IPS DF 6.9 (cell line): ENCODE measurements around the gene TMEM184A.

Source experiments
- DNase-seq: peaks from one replicate; pipeline ENCODE4 v3.0.0-alpha.2; 2013; ENCODE audit warnings: low read depth, low spot score
- H3K27ac ChIP-seq: one replicate; pipeline ENCODE4 v1.5.1; 2013; ENCODE audit warnings: low read length, control low read depth
- H3K27me3 ChIP-seq: 2 replicates; pipeline ENCODE4 v1.6.1; 2013; ENCODE audit warnings: mild to moderate bottlenecking, low read length; ENCODE audit not compliant: control insufficient read depth, insufficient read depth
- H3K36me3 ChIP-seq: 2 replicates; pipeline ENCODE4 v1.6.1; 2013; ENCODE audit warnings: low read length; ENCODE audit not compliant: control insufficient read depth, insufficient read depth
- H3K4me1 ChIP-seq: 2 replicates; pipeline ENCODE4 v1.6.1; 2013; ENCODE audit warnings: low read length; ENCODE audit not compliant: control insufficient read depth, insufficient read depth
- H3K4me3 ChIP-seq: 2 replicates; pipeline ENCODE4 v1.5.1; 2013; ENCODE audit warnings: mild to moderate bottlenecking, low read length
- H3K9me3 ChIP-seq: 2 replicates; pipeline ENCODE4 v1.6.1; 2013; ENCODE audit warnings: low read length, inconsistent platforms; ENCODE audit not compliant: control insufficient read depth, insufficient read depth
- WGBS: extraction: QIAGEN DNeasy Blood & Tissue Kit; methylation state at CpG from one replicate; pipeline ENCODE4 v1.1.7; 2013; ENCODE audit warnings: mixed read lengths, missing lambda C conversion rate; ENCODE audit not compliant: insufficient read length, insufficient coverage; 5-methylcytosine and 5-hydroxymethylcytosine counted together

TMEM184A gene

DNA sequence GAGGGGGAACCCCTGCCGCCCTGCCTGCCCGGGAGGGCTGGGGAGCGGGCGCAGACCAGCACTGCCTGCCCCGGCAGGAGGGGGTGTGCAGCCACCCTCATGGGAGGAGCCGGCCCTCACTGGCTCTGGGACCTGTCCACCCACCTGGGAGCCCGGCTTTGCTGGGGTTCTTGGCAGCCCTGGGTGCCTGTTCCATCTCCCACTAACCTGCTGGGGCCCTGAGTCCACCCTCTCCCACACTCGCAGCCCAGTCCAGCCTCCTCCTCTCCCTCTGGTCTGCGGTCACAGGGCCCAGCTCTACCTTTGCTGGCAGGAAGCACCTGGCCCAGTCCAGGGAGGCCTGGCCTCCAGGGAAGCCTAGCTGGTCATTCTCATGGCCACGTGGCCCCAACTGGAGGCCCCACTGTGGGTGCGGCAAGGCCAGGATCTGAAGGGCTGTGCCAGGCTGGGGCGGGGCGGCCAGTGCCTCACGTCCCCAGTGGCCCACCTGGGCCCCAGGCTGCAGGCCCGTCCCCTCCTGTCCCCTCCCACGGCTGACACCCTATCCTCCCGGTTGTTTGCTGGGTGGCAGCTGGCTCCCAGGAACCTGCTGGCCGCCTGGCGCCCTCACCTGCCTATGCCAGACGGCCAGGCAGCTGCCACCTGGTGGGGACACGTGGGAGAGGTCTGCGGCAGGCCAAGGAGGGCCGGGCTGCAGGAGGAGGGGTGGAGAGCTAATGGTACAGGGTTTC, at the start of gene TMEM184A:
Gene TMEM184A (minus strand): TSS at position 393 of the 731 bp plus-strand sequence. CDS start 721 bp downstream, outside the sequence.
- Histone ChIP-seq H3K4me1 (peaks cover 7% of the 10 kb centered on the region; the same call in 1 of the 2 replicates), H3K36me3 (no peaks in the 10 kb centered on the region; the same call in 1 of the 2 replicates), H3K27me3 (no peaks in the 10 kb centered on the region), H3K4me3 (no peak within 1 kb of the TSS), H3K9me3 (no peaks in the 10 kb centered on the region), H3K27ac (no peak within 1 kb of the TSS)
- no CpG with 5 or more reads among the region's 23 CpGs for WGBS
- no peak for DNase-seq

DNA sequence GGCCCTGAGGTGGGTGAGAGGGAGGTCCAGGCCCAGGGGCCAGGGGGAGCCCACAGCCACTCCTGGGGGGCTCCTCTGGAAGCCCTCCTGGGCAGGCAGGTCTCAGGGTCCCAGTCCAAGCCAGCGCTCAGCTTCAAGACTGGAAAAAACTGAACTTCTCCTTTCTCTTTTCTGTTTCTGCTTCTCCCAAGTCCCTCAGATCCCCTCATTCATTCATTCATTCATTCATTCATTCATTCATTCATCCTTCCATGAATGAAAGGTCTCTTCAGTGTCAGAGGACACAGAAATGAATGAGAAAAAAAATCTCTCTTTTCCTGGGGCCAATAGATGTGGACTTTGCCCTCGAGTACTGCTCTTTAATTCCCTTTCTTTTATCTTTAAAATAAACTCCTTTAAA, 48.4 kb upstream of the TMEM184A start:
- Histone ChIP-seq H3K36me3 (no peaks in the 10 kb centered on the region), H3K27me3 (no peaks in the 10 kb centered on the region; the same call in 1 of the 2 replicates), H3K9me3 (no peaks in the 10 kb centered on the region), H3K27ac (no peak overlapping the region), H3K4me3 (no peak overlapping the region), H3K4me1 (peaks cover 2% of the 10 kb centered on the region; the same call in 1 of the 2 replicates)
- no peak for DNase-seq
- WGBS: no CpG with 5 or more reads among the region's 2 CpGs

DNA sequence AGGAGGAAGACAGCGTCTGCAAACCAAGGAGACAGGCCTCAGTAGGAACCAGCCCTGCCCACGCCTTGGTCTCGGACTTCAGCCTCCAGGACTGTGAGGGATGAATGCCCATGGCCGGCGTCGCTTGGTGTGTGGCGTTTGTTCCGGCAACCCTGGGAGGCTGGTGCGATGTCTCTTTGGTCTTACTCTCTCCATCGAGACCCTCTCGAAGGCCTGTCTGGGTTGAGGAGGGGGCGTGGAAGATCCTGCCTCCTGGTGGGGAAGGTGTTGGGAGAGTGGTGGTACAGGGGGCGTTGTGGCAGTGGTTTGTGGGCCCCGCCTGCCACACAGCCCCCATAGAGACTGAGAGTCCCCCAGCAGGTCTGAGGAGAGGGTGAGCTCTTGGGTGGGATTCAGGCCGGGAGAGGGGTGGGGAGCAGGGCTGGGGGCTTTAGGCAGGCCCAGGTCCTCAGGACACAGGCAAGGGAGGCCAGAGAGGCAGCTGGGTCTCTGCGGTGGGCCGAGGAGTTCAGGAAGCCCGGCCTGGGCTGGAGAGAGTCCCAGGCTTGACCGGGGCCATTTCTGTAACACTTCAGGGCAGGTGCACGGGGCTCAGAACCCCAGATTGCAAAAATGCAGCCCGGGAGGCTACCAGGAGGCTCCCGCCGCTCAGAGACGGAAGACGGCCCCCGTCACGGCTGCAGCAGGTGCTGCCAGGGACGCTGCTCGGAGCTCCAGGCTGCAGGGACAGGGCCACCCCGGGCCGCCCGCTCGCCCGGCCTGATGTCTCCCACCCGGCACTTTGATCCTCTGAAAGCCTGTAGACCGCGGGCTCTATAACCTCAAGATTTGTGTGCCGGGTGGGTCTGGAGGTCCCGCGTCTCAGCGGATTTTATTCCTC, 47.6 kb upstream of the TMEM184A start:
- Histone ChIP-seq H3K4me1 (peaks cover 2% of the 10 kb centered on the region; the same call in 1 of the 2 replicates), H3K36me3 (no peaks in the 10 kb centered on the region), H3K4me3 (no peak overlapping the region), H3K27ac (no peak overlapping the region), H3K27me3 (no peaks in the 10 kb centered on the region; the same call in 1 of the 2 replicates), H3K9me3 (no peaks in the 10 kb centered on the region)
- no peak for DNase-seq
- WGBS: no CpG with 5 or more reads among the region's 41 CpGs

DNA sequence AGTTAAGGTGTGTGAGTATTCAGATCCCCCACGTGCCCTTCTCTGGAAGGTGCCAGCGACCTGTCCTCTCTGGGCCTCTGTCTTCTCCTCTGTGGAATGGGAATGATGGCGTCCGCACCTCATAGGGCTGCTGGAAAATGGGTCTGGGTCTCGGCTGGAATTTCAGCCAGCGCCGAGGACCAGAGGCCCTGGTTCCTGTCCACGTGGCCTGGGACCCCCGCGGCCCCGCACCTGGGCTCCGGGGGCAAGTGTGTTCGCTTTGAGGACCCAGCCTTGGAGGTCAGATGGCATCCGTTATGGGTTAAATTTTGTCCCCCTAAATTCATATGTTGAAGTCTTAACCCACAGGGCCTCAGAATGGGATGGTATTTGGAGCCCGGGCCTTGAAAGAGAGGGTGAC, 46.4 kb upstream of the TMEM184A start:
- no peak for DNase-seq
- no peaks in the 10 kb centered on the region for H3K36me3 ChIP-seq
- no peaks in the 10 kb centered on the region; the same call in 1 of the 2 replicates for H3K27me3 ChIP-seq
- H3K4me3 ChIP-seq: no peak overlapping the region
- H3K9me3 ChIP-seq: no peaks in the 10 kb centered on the region
- H3K27ac ChIP-seq: no peak overlapping the region
- no peaks in the 10 kb centered on the region for H3K4me1 ChIP-seq
- WGBS: no CpG with 5 or more reads among the region's 15 CpGs

DNA sequence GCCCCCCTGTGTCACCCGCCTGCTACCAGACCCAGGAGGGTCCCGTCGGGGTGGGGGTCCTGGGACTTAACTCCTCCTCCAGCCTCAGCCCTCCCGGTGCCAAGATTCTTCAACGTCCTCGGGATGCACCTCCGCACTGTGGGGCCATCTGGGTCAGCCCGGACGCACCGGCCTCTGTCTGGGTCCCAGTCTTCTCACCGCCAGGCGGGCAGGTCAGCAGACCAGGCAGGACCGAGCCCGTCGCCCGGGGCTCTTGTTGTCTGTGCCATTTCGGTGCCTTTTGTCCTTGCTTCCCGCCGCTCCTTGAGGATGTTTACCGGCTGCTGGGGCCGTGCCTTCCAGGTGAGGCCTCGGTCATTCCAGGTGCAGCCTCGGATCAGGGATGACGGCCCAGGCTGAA, 46.0 kb upstream of the TMEM184A start:
- no peak for DNase-seq
- Histone ChIP-seq H3K4me3 (no peak overlapping the region), H3K27ac (no peak overlapping the region), H3K4me1 (no peaks in the 10 kb centered on the region), H3K27me3 (no peaks in the 10 kb centered on the region; the same call in 1 of the 2 replicates), H3K36me3 (no peaks in the 10 kb centered on the region), H3K9me3 (no peaks in the 10 kb centered on the region)
- WGBS: no CpG with 5 or more reads among the region's 24 CpGs

DNA sequence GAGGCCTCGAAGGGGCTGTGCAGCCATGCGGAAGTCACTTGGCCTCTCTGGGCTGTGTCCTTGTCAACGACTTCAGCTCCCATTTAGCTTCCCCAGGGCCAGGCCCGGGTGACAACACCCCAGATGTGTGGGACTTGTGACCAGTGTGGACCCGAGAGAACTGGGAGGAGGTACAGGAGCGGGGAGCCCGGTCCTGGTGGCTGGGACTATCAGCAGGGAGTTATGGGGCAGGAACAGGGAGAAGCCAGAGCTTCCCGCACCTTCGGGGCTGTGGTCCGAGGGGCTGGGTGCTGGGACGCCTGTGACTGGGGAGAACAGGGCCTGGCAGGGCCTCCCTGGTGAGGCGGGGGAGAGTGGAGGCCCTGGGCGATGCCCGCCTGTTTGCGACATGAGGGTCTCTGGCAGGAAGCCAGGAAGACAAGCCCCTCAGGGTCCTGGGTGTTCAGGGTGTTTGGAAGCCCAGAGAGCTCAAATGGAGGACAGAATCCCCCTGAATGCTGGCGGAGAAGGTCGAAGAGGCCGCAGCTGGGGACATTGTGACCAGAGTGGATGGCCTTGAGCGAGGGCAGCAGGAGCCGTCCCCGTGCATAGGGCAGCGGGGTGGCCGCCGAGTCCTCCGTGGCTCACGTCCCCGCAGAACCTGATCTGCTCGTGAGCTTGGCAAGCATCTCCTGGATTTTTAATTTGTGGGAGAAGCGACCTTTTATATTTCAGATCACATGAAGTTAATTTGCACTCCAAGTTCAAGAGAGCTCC, 43.8 kb upstream of the TMEM184A start:
- no peak for DNase-seq
- no peaks in the 10 kb centered on the region for H3K36me3 ChIP-seq
- no peaks in the 10 kb centered on the region; the same call in 1 of the 2 replicates for H3K27me3 ChIP-seq
- H3K9me3 ChIP-seq: no peaks in the 10 kb centered on the region
- WGBS: no CpG with 5 or more reads among the region's 29 CpGs
- no peak overlapping the region for H3K27ac ChIP-seq
- H3K4me3 ChIP-seq: no peak overlapping the region
- H3K4me1 ChIP-seq: no peaks in the 10 kb centered on the region

GRCh38 chr7:1598961-1599639, 43.1 kb upstream of the TMEM184A start:
- Histone ChIP-seq H3K27ac (no peak overlapping the region), H3K4me1 (no peaks in the 10 kb centered on the region), H3K9me3 (no peaks in the 10 kb centered on the region), H3K4me3 (no peak overlapping the region), H3K27me3 (no peaks in the 10 kb centered on the region; the same call in 1 of the 2 replicates), H3K36me3 (no peaks in the 10 kb centered on the region)
- WGBS: no CpG with 5 or more reads among the region's 12 CpGs
- no peak for DNase-seq

- Histone ChIP-seq H3K27me3 (no peaks in the 10 kb centered on the region; the same call in 1 of the 2 replicates), H3K4me1 (no peaks in the 10 kb centered on the region), H3K4me3 (no peak overlapping the region), H3K9me3 (no peaks in the 10 kb centered on the region), H3K27ac (no peak overlapping the region), H3K36me3 (no peaks in the 10 kb centered on the region)
- DNase-seq: no peak
- no CpG with 5 or more reads among the region's 7 CpGs for WGBS
These were observed 42.3 kb upstream of the TMEM184A start for GRCh38 chr7:1598286-1598685.

- no peak overlapping the region for H3K4me3 ChIP-seq
- no peaks in the 10 kb centered on the region for H3K9me3 ChIP-seq
- no peak for DNase-seq
- WGBS: no CpG with 5 or more reads among the region's 11 CpGs
- H3K27ac ChIP-seq: no peak overlapping the region
- H3K36me3 ChIP-seq: no peaks in the 10 kb centered on the region
- H3K27me3 ChIP-seq: no peaks in the 10 kb centered on the region; the same call in 1 of the 2 replicates
- H3K4me1 ChIP-seq: no peaks in the 10 kb centered on the region
These were observed 41.8 kb upstream of the TMEM184A start for GRCh38 chr7:1597791-1598190.
